Right lobe of liver (tissue), 6 donors: ENCODE results near the gene GCK. TPM values are rescaled to one million over a fixed set of nuclear protein-coding genes. Genes with fewer than 3 reads are reported as not detected.

Experiments used
- ATAC-seq, 4 donors: fragments of 200-7000 bp; cut with Tn5 transposase; one replicate each; pipeline ENCODE4 v1.9.1; 2020; ENCODE audit warnings: mild to moderate bottlenecking in 4 of 4, moderate library complexity in 4 of 4
- DNase-seq, 3 donors: peaks; one replicate each; pipeline ENCODE4 v3.0.0-alpha.2; 2020
- H3K27ac ChIP-seq, 3 donors: fragments of 200-600 bp; one replicate each; pipeline ENCODE4 v1.8.0; 2022
- H3K27me3 ChIP-seq, 2 donors: fragments of 200-600 bp; one replicate each; pipeline ENCODE4 v1.8.0; 2022
- H3K36me3 ChIP-seq, 4 donors: fragments of 200-600 bp; sonication (generic) in 1 of 4; one replicate each; pipeline versions ENCODE4 v1.5.1 to v1.8.0; 2017 to 2022; ENCODE audit warnings: control low read depth in 1 of 4
- H3K4me1 ChIP-seq, 4 donors: fragments of 200-600 bp; sonication (generic) in 1 of 4; one replicate each; pipeline versions ENCODE4 v1.5.1 to v1.8.0; 2017 to 2022; ENCODE audit warnings: control low read depth in 1 of 4
- H3K4me3 ChIP-seq, 3 donors: fragments of 200-600 bp; one replicate each; pipeline ENCODE4 v1.8.0; 2022
- H3K9me3 ChIP-seq, 4 donors: fragments of 200-600 bp; sonication (generic) in 1 of 4; one replicate each; pipeline versions ENCODE4 v1.5.1 to v1.8.0; 2017 to 2022; ENCODE audit warnings: control low read depth in 1 of 4
- POLR2A ChIP-seq: fragments of 450-650 bp; IDR thresholded peaks from one replicate; pipeline ENCODE4 v1.6.1; 2017; ENCODE audit warnings: antibody characterized with exemption, mild to moderate bottlenecking
- WGBS: methylation state at CpG from one replicate; pipeline ENCODE4 v1.1.6; 2018; ENCODE audit warnings: low coverage, low lambda C conversion rate; ENCODE audit not compliant: insufficient coverage; ENCODE audit errors: missing lambda C conversion rate; 5-methylcytosine and 5-hydroxymethylcytosine counted together
- intact Hi-C, 2 donors: fragments of 100-400 bp; cut with DNase I; formaldehyde crosslinking; loops; one replicate each; pipeline versions ENCODE4 v1.11.2 to v1.14.1; 2022
- total RNA-seq, 6 experiments: library from RNA; depleted of rRNA in 2 of 6; stranded (reverse); fragments of >200 nt in 2 of 6; fragmentation: NEBNext Ultra II Directional in 3 of 6; extraction: Animal tissue kit (Norgen Biotek cat#: 25700) in 3 of 6; gene quantifications; one replicate each; pipeline versions ENCODE4 v1.1.0 to v1.2.4, GENCODE V29; 2016 to 2023
- TF ChIP-seq, protein P1 (sequence below), 4 donors: fragments of 200-600 bp in 3 of 4; fragments of 450-650 bp in 1 of 4; IDR thresholded peaks; one replicate each; pipeline versions ENCODE4 v1.5.1 to v1.8.0; 2016 to 2022; ENCODE audit warnings: antibody characterized with exemption in 4 of 4, mild to moderate bottlenecking in 2 of 4
- donor health status: DM: no; HTN: yes; CAD: no.
- donor health status: DM: no; HTN: no; CAD: no.
- donor health status: DM: no; HTN: no; CAD: no.
- donor health status: DM: no; HTN: yes; CAD: no.
- donor health status: DM: no; HTN: yes; CAD: no.

GCK gene
- total RNA-seq, 6 experiments from 2014 or later = 0.50 to 5.9 (median 2.0) TPM

DNA sequence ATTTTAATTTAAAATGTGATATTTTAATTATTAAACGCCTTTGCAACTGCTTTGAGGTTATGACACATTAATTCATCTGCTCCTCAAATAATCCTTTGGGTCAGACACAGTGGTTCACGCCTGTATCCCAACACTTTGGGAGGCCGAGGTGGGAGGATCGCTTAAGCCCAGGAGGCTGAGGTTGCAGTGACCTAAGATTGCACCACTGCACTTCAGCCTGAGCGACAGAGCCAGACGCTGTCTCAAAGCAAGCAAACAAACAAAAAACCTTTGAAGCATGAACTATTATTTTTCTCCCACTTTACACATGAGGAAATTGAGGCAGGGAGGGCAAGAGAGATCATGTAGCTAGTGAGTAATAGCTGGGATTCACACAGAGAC is 64.4 kb downstream of the GCK start:
- DNase-seq (peak in 1 of 3 donors; percentile 45), ATAC-seq (no peak)
- Histone ChIP-seq H3K9me3 (no peaks in the 10 kb centered on the region), H3K36me3 (peaks cover 0 to 12% (median 3%) of the 10 kb centered on the region in 4 donors), H3K27me3 (no peaks in the 10 kb centered on the region), H3K4me1 (peaks cover 0 to 21% (median 8%) of the 10 kb centered on the region in 4 donors), H3K4me3 (no peak overlapping the region), H3K27ac (no peak overlapping the region)
- TF ChIP-seq POLR2A = no peak
- TF ChIP-seq, protein P1, sequence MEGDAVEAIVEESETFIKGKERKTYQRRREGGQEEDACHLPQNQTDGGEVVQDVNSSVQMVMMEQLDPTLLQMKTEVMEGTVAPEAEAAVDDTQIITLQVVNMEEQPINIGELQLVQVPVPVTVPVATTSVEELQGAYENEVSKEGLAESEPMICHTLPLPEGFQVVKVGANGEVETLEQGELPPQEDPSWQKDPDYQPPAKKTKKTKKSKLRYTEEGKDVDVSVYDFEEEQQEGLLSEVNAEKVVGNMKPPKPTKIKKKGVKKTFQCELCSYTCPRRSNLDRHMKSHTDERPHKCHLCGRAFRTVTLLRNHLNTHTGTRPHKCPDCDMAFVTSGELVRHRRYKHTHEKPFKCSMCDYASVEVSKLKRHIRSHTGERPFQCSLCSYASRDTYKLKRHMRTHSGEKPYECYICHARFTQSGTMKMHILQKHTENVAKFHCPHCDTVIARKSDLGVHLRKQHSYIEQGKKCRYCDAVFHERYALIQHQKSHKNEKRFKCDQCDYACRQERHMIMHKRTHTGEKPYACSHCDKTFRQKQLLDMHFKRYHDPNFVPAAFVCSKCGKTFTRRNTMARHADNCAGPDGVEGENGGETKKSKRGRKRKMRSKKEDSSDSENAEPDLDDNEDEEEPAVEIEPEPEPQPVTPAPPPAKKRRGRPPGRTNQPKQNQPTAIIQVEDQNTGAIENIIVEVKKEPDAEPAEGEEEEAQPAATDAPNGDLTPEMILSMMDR (IDR thresholded peaks at IDR 0.05) = no peak
- intact Hi-C loops = no loop called here
- 80% methylated on average over 6 of the region's 6 CpGs for WGBS

GRCh38 chr7:44123190-44124003 is 65.8 kb downstream of the GCK start, which contains the start of gene POLD2:
Gene POLD2, minus strand, starts transcription at chr7:44123548. Its CDS starts 1,495 bp downstream, at chr7:44122053.
- peak; percentile 99 for DNase-seq
- WGBS = 0% methylated on average over 16 of the region's 86 CpGs
- Histone ChIP-seq H3K36me3 (peaks cover 0 to 12% (median 3%) of the 10 kb centered on the region in 4 donors), H3K4me3 (peak within 1 kb of the TSS; percentile 92 to 98 (median 93)), H3K27ac (peak within 1 kb of the TSS; percentile 77 to 81 (median 80)), H3K9me3 (no peaks in the 10 kb centered on the region), H3K4me1 (peaks cover 0 to 21% (median 8%) of the 10 kb centered on the region in 4 donors), H3K27me3 (no peaks in the 10 kb centered on the region)
- ATAC-seq = peak; percentile 96 to 99 (median 99)
- TF ChIP-seq POLR2A = peak; percentile 58
- TF ChIP-seq, protein P1 (IDR thresholded peaks at IDR 0.05) = no peak
- intact Hi-C loops = no loop called here

DNA sequence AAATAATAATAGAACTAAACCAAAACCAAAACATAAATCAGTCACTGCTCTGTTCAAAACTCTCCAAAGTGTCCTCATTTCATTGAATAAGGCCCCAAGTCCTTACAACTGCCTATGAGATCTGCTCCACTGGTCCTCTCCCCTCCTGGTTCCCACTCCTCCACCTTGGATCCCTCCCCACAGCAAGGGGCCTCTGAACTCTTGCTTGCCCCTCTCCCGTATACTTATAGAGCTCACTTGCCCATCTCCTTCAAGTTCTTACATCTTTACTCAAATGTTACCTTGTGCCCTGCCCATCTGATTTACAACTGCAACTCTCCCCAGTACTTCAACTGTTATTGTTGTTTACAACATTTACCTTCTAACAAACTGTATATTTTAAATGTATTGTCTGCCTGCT is 66.7 kb downstream of the GCK start:
- Histone ChIP-seq H3K27me3 (no peaks in the 10 kb centered on the region), H3K36me3 (peaks cover 0 to 12% (median 3%) of the 10 kb centered on the region in 4 donors), H3K9me3 (no peaks in the 10 kb centered on the region), H3K4me1 (peaks cover 0 to 21% (median 8%) of the 10 kb centered on the region in 4 donors), H3K4me3 (peak overlapping the region in 2 of 3 donors; percentile 92 to 93), H3K27ac (peak overlapping the region in 2 of 3 donors; percentile 77 to 80)
- ATAC-seq (no peak), DNase-seq (no peak)
- TF ChIP-seq, protein P1 (IDR thresholded peaks at IDR 0.05) = no peak
- no peak for TF ChIP-seq POLR2A
- 18% methylated on average over 1 of the region's 1 CpG for WGBS
- intact Hi-C loops = no loop called here

DNA sequence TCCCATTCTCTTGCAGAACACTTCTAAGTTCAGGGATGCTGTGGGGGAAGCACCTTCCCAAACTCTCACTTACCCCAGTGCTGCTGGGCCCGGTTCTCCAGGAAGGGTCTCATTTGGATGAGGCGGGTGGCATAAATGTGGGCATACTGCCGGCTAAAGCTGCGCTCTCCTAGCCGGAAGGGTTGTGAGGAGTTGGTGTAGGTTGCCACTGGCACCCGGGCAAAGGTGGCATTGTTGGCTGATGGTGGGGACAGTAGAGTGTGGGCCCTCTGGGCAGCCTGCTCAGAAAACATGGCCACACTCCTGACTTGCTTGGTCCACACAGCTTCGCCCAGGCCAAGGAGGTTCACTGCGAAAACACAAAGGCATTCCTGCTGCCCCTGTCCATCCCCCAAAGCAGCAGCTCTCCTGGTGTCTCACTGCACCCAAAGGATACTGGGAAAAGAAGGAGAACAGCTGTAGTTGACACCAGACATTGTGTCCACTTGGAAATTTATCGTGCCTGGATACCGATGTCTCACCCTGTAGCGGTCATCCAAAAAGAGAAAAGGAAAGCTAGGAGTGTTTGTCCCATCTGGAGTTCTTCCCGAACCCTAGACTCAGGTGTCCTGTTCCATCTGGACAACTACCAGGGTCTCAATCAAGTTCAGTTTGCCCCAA is 67.3 kb downstream of the GCK start:
- TF ChIP-seq POLR2A = no peak
- TF ChIP-seq, protein P1 (IDR thresholded peaks at IDR 0.05) = no peak
- Histone ChIP-seq H3K27ac (no peak overlapping the region), H3K27me3 (no peaks in the 10 kb centered on the region), H3K9me3 (no peaks in the 10 kb centered on the region), H3K4me3 (no peak overlapping the region), H3K4me1 (peaks cover 0 to 21% (median 8%) of the 10 kb centered on the region in 4 donors), H3K36me3 (peaks cover 0 to 12% (median 3%) of the 10 kb centered on the region in 4 donors)
- intact Hi-C loops = no loop called here
- 94% methylated on average over 3 of the region's 12 CpGs for WGBS
- DNase-seq (no peak), ATAC-seq (no peak)
